Cardiac septum (tissue), 1 donor: ENCODE measurements around the gene MYO7A. TPM values are rescaled to one million over a fixed set of nuclear protein-coding genes. Genes with fewer than 3 reads are reported as not detected.

Experiments
- DNase-seq: peaks from one replicate; pipeline ENCODE4 v3.0.0-alpha.2; 2020; ENCODE audit warnings: low spot score
- intact Hi-C: fragments of 100-400 bp; cut with DNase I; formaldehyde crosslinking; loops from one replicate; pipeline ENCODE4 v1.14.0; 2022
- total RNA-seq: library from RNA; stranded (reverse); fragmentation: NEBNext Ultra II Directional; extraction: Animal tissue kit (Norgen Biotek cat#: 25700); gene quantifications from one replicate; pipeline ENCODE4 v1.2.1, GENCODE V29; 2021
- donor health status: DM: no; HTN: no; CAD: no.

Gene MYO7A
- total RNA-seq, 1 donor from 2014 or later, result 3.0 TPM

DNA sequence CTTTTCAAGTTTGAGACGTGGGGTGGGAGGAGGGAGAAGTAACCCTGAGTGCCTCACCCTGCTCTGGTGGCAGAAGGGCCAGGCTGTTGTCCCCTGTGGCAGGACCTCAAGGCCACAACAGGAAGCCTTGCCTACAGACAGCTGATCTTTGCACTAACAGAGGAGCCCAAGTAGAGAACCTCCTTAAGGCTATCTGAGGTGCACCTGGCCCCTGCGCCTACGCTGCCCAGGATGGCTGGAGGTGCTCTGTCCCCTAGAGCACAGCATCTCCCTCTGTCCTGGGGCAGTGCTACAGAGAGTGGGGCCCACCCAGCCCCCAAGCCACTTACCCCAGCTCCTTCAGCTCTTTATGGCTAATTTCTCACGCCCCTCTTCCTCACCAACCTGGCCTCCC lies 27.0 kb downstream of the MYO7A start:
- intact Hi-C loops, result no loop called here
- no peak for DNase-seq

DNA sequence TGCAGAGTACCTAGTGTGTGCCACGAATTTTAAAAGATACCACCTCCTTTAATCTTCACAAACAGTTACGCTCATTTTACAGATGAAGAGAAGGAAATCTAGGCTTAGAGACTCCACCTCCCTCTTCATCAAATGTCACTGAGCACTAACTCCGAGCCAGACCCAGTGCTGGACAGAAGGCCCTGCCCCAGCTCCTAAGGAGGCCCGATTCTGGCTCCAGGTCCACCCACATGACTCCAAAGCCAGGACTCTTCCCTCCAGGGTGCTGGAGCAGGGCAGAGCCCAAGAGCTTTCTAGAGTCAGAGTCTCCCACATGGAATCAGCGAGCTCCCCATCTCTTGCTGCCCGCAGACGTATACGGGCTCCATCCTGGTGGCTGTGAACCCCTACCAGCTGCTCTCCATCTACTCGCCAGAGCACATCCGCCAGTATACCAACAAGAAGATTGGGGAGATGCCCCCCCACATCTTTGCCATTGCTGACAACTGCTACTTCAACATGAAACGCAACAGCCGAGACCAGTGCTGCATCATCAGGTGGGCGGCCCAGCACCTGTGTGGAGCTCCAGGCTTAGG lies 27.6 kb downstream of the MYO7A start:
- intact Hi-C loops, result no loop called here
- no peak for DNase-seq

DNA sequence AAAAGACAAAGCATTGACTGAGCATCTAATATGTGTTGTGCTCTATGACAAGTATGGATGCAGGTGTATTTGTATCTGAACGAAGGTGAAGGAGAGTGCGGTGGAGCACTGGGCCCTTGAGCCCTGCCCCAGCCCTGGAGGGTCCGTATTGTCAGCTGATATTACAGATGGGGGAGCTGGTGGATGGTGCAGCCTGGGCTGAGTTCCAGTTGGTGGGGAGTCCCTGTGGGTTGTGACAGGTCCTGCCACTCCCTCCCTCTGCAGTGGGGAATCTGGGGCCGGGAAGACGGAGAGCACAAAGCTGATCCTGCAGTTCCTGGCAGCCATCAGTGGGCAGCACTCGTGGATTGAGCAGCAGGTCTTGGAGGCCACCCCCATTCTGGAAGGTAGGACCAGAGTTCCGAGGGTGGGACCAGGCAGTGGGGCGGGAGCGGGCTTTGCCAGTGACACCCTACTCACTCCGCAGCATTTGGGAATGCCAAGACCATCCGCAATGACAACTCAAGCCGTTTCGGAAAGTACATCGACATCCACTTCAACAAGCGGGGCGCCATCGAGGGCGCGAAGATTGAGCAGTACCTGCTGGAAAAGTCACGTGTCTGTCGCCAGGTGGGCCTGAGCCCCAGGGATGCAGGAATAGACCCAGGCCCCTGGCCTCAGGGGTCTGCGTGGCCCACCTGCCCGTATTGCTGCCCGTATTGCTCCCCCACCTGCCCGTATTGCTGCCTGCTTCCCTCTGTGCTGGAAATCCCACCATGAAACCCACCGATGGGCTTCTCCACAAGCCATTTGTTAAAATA lies 28.6 kb downstream of the MYO7A start:
- intact Hi-C loops, result no loop called here
- no peak for DNase-seq

GRCh38 chr11:77158041-77158695 lies 30.1 kb downstream of the MYO7A start:
- DNase-seq, result no peak

DNA sequence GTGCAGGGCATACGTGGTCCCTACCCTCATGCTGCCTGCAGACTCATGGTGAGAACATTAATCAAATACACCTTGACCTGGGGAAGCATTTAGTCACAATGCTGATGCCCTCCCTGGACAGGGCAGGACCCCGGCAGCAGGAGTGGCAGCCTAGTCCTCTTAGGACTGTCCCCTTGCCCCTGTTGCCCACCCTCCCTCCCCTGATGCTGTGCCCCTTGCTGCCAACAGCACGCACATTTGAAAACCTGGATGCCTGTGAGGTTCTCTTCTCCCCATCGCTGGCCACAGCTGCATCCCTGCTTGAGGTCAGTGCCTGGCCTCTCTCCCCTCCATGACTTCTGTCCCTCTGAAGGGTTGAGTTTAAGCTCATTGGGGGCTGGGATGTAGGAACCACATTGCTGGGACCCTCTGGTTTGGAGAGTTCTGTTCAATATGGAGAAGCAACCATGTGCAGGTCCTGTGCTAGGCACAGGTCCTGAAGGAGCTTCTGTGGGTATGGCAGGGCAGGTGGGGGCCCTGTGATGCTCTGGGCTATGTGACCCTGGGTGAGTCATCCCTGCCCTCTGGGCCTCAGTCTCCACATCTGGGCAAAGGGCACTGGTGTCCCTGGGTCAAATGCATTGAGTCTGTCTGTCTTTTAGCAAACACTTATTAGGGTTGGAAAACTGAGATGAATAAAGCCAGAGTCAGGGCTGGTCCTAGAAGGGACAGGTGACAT lies 31.3 kb downstream of the MYO7A start:
- no peak for DNase-seq
- intact Hi-C loops, result no loop called here

More at GRCh38 chr11:77158041-77158695, 30.1 kb downstream of the MYO7A start:
- intact Hi-C loops, result no loop called here

DNA sequence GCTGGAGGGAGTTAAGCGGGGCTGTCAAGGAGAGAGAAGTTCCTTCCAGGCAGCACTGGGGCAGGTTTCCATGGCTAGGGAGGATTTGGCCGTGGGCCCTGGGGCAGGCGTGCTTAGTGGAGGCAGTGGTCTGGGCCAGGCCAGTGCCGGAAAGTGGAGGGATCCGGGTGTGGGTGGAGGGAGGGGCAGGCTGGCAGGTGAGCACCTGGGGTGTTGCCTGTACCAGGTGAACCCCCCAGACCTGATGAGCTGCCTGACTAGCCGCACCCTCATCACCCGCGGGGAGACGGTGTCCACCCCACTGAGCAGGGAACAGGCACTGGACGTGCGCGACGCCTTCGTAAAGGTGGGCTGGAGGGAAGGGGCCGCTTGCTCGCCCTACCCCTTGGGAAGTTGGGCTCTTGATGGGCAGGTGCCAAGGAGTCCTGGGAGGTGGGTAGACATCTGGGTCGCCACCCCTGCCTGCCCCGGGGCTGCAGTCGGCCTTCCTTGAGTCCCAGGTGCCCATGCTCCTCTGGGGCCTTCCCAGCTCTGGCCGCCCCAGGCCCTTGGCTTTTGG lies 32.0 kb downstream of the MYO7A start:
- intact Hi-C loops, result no loop called here
- DNase-seq, result no peak

DNA sequence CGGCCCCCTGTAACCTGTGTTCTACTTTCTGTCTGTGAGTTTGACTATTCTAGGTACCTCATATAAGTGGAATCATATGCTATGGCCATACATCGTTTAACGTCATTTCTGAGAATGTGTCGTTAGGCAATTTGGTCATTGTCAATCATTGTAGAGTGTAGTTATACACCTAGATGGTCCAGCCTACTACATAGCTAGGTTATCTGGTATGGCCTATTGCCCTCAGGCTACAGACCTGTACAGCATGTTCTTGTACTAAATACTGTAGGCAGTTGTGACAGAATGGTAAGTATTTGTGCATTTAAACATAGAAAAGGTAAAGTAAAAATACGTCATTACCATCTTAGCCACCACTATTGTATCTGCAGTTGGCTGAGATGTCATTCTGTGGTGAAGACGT lies 35.2 kb downstream of the MYO7A start:
- intact Hi-C loops, result no loop called here
- DNase-seq, result no peak

GRCh38 chr11:77165066-77165465 lies 37.0 kb downstream of the MYO7A start:
- intact Hi-C loops, result no loop called here
- no peak for DNase-seq

- intact Hi-C loops, result no loop called here
- no peak for DNase-seq
Observed at GRCh38 chr11:77166021-77166420, 38.0 kb downstream of the MYO7A start.

GRCh38 chr11:77167111-77167626 lies 39.1 kb downstream of the MYO7A start:
- DNase-seq, result no peak
- intact Hi-C loops, result no loop called here

- intact Hi-C loops, result no loop called here
- no peak for DNase-seq
Observed at GRCh38 chr11:77167791-77168190, 39.7 kb downstream of the MYO7A start.

GRCh38 chr11:77170107-77170506 lies 42.1 kb downstream of the MYO7A start:
- intact Hi-C loops, result no loop called here
- DNase-seq, result no peak

DNA sequence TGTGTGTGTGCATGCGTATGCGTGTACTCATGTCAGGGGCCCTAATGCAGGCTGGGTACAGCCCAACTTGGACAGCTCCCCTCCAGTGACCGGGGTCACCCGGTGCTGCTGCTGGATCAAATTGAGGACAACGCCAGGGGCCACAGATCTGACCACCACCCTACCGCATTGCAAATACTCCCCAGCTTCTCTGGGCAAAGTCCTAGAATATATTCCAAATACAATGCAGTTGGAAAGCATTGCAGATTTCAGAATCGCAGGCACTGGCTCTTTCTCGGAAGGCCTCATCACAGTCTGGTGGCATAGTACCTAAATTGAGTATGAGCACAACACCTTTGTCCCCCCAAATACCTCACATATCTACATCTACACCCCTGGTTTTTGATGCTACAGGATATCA lies 43.2 kb downstream of the MYO7A start:
- DNase-seq, result no peak
- intact Hi-C loops, result no loop called here

DNA sequence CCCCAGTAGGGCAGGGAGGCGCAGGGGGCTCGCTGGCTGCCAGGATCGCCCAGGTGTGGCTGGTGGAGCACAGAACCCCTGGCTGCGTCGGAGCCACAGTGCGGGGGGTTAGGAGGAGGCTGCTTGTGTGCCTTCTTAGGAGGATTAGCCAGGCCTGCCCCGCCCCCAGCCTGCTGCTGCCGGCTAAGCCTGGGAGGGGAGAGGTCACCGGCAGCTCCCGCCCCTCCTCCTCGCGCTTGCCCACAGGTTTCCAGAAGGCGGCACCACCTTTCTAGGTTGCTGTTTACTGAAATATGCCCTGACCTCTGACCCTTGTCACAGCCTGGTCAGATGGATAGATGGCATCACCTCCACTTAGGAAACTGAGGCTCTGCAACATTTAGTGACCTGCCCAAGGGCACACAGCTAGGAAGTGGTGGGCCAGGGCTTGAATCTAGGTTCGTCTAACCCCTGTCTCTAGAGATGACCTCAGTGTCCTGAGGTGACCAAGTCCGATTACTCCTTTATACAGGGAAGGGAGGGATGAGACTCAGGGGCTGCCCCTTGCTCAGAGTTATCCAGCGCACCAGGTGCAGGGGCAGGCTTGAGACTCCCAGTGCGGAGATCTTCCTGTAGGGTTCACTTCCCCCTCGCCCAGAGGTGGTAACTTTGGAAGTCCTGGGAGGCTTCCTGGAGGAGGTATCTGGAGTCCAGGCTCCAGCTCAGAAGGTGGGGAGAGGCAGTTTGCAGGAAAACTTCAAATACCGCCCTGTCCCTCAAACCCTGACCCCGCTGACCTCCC lies 44.0 kb downstream of the MYO7A start:
- DNase-seq, result no peak
- intact Hi-C loops, result no loop called here

DNA sequence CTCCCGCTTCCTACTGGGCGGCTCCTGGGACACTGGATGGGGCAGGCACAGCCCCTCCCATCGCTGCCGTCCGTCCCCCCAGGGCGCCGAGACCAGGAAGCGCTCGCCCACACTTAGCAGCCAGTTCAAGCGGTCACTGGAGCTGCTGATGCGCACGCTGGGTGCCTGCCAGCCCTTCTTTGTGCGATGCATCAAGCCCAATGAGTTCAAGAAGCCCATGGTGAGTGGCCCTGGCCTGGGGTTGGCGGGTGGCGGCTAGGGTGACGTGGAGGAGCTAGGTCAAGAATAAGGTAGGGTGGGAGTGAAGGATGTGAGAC lies 44.6 kb downstream of the MYO7A start:
- intact Hi-C loops, result no loop called here
- no peak for DNase-seq

DNA sequence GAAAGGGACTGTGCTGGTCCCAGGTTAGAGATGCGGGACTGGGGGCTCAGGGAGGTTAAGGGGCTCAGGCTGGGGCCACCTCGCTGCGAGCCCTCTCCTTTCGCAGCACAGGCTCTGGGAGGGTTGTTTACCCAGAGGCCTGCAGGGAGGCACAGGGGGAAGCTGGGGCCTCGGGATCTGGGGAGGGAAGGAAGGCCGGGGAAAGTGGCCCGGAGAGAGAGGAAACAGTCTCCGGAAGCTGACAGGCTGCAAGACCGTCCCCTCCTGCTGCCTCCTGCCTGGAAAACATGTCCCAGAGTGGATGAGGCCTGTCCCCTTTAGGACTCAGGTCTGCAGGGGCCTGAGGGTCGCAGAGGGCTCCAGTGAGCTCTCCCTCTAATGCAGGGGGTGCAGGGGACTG lies 45.4 kb downstream of the MYO7A start:
- intact Hi-C loops, result no loop called here
- no peak for DNase-seq

- intact Hi-C loops, result no loop called here
- no peak for DNase-seq
Observed at GRCh38 chr11:77174559-77174958, 46.5 kb downstream of the MYO7A start.

DNA sequence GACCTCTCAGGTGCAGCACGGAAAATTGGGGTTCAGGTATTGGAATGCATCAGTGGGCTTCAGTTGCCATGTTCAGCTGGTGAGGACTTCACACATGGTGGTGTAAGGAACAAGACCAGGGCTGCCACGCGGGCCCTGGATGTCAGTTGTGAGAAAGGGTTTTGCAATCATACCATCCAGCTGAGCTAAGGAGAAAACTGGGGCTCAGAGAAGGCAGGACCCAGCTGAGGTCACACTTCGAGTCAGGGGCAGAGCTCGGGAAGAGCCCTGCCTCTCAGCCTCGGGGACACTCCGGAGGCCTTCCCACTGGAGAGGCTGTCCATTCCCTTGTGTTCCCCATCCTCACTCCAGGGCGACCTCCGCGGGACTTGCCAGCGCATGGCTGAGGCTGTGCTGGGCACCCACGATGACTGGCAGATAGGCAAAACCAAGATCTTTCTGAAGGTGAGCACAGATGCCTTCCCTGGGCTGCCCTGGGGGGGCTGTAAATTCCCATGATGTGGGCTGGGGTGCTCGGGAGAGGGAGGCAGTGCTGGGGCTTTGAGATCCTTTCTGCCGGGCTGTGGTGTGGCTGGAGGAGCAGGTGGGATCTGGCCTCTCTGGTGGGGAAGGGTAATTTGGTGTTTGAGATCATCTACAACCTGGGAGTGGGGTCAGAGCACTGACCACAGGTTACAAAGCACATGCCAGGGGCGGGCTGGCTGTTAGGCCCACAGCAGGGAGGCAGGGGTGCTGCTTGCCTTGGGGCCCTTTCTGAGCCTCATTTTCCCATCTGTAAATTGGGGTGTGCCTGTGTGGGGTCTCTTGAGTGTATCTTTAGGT lies 47.2 kb downstream of the MYO7A start:
- intact Hi-C loops, result no loop called here
- DNase-seq, result no peak
